NOMO-1 treated with dmso at 0.1 percent for 144 hours (cell line): Measurements from ENCODE around the gene RABL6.

Experiments
- DNase-seq: peaks from one replicate; lab custom pipeline; 2025; ENCODE audit not compliant: unreplicated experiment; lab: John Stamatoyannopoulos, UW

The RABL6 gene

DNA sequence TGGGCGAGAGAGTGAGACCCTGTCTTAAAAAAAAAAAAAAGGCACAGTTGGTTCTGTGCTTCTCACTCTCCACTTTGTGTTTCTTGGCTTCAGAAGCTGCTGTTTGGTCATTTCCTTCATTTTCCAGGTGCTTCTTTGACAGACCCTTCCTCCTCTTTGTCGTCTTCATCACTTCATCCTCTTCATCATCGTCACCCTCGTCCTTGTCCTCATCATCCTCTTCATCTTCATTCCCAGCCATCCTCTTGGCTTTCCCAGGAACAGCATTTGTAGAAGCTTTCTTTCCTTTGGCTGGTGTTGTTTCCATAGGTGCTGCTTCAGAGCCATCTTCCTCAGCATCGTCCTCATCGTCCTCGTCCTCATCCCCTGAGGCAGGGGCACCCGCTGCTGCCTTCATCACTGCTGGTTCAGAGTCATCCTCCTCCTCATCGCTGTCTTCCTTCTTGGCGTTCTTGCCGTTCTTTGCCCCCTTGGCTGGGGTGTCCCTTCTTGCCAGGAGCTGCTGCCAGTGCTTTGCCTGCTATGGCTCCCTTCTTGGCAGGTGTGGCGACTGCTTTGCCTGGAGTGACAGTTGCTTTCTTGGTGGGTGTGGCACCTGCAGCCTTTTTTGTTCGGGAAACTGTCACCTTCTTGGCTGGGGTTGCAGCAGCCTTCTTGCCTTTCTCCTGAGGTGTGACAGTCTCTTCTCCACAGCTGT lies 7.1 kb downstream of the RABL6 start:
- no peak for DNase-seq

- DNase-seq = no peak
These were observed 7.7 kb downstream of the RABL6 start for GRCh38 chr9:136815422-136815782.

DNA sequence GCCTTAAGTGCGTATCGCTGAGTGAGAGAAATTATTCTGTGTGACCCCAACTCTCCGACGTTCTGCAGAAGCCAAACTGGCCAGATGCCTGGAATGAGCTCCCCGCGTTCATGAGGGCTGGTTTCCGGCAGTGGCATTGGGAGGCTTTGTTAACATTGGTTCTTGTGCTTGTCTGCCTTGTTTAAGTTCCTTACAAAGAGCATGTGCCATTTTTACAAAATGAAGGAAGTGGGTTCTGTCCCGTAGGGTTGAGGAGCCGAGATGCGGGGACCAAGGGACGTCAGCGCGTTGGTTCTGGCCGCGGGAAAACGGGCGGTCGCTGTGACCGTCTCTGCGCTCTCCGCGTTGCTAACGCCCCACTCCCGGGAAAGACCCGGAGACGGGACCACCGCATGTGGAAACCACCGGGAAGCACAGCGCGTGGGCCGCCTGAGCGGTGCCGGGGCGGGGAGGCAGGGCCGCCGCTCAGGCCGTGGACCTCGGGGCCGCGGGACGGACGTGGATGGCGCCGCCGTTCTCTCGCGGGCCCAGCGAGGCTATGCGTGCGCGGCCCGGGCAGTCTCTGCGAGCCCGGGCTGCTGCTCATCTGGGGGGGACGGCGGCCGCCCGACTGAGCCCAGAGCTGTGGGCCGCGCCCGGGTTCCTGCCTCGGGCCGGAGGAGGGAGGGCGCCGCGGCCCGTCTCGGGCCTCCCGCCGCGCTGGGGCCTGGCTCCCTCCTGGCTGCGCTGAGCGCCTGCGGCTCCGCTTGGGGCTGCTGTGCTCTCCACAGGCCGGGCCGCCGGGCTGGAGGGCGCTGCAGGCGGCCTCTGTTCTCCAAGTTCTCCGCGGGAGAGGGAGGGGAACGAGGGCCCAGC lies 13.4 kb downstream of the RABL6 start:
- no peak for DNase-seq

DNA sequence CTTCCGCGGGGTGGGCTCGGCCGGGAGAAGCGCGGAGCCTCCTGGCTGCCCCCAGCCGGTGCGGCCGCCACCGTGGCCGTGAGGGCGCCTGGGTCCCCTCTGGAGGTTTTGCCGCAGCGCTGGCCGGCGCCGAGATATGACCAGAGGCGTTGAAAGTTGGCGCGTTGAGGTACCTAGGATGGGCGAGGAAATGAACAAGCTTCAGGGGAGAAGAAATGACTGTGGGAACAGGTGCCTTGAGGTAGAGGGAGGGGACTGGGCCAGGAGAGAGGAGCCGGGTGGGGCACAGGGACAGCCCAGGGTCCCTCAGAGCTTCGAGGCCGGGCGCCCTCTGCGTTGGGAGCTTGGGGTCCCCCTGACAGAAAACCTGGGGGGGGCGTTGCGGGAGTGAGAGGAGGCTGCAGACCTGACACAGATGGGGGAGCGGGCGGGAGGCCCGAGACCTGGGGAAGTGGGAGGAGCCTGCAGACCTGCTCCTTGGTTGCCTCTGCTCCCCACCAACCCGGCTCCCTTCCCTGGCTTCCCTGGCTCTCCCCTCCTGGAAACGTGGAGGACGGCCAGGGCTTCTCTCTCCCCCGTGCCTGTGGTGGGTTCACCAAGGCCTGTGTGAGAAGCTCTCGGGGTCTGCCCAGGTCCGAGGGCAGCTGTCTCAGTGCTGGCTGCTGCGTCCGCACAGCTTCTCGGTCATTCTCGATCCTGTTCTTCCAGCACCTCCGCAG lies 14.2 kb downstream of the RABL6 start:
- DNase-seq = no peak

DNA sequence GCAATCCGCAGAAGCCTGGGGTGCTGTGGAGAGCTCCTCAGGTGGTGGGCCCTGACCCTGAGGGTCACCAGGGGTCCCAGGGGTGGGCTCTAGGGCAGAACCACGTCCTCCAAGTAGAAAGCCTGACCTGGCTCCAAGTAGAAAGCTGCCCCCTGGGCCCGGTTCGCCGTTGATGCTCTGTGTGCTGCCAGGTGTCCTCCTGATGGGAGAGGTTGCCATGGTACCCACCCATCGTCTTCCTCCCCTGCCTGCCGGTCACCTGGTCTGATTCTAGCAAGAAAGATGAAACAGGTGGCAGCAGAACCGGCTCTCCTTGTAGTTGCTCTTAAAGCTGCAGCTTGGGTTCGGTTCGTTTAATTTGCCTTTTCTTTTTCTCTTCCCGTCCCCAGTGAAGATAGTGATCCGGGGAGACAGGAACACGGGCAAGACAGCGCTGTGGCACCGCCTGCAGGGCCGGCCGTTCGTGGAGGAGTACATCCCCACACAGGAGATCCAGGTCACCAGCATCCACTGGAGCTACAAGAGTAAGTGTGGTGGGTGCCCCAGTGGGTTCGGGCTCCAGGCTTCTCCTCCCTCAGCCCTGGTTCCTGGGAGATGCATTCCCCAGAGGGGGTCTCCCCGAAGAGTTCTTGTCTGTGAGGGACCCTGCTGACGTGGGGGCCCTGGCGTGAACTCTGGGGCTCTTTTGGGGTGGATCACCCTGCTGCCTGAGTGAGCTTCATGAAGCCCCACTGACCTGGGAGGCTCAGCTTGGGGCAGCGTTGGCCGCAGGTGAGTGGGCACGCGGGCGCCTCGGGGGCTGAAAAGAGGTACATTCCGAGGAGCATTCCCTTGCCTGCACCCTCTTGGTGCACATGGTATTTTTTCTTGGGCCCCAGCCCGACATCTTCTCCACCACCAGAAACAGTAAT lies 15.6 kb downstream of the RABL6 start:
- no peak for DNase-seq

DNA sequence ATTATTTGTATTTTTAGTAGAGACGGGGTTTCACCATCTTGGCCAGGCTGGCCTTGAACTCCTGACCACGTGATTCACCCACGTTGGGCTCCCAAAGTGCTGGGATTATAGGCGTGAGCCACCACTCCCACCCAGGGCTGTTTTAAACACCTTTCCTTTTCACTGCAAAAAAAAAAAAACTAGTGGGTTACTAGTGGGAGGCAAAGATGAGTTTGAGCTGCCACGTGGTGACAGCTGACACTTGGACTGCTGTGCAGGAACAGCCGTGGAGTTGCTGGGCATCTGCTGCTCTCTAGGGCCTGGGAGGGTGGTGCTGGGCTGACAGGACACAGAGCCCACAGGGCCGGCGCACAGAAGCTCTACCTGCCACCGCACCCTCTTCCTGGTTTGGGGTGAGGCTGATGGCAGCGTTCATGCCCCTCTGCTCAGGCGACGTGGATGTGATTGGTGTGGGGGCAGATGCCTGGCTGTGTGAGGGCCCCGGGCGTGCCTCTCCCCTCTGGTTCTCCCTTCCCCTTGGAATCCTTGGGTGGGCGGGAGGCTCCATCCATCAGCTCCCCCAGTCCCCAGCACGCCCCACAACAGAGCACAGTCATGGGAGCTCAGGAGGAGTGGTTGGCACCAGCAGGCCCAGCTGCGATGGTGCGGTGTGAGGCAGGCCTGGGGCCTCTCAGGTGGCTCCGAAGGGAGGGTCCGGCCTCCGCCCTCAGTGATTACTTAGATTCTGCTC lies 16.9 kb downstream of the RABL6 start:
- DNase-seq = no peak

DNA sequence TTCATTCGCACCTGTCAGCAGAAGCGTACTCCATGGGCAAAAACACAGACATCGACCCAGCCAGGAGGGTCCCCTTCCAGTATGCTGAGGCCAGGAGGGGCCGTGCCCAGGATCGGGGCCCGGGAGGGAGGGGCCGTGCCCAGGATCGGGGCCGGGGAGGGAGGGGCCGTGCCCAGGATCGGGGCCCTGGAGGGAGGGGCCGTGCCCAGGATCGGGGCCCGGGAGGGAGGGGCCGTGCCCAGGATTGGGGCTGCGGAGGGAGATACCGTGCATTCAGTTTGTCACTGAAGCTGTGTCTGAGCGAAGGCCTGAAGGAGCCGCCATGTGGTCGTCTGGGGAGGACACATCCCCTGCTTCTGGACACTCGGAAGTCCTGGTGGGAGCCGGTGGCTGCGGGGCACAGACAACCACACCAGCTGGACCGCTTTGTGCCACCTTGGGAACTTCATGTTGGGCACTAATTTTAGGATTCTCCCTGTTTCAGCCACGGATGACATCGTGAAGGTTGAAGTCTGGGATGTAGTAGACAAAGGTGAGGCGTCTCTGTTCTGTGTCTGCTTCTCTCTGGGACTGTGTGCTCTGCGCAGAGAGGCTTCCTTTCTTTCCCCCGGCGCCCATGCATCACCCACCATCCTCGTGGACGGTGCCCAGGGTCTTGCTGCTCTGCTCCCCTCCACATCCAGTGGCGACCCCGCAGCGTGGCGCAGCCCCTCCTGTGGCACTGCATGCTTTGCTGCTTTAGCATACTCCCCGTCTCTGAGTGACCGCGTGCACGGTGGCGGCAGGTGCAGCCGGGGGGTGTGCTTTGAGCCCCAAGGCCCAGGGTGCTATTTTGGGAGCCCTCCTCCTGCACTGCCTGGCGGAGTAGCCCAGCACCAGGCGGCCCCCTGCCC lies 17.8 kb downstream of the RABL6 start:
- no peak for DNase-seq

DNA sequence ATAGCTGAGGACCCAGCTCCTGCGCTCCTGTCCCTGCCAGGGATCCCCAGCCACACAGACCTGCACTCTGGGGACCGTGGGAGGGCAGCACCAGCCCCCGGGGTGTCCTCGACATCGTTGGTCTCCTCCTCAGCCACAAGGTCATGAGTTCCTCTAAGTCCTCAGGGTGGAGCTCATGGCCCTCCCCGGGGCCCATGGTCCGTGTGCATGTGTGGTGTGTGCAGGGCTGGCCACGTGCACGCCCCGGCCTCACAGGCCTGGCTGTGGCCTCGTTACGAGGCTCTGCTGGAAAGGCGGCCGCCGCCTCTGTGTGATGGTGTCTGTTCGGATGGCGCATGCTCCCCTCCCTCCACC lies 18.4 kb downstream of the RABL6 start:
- DNase-seq = no peak

DNA sequence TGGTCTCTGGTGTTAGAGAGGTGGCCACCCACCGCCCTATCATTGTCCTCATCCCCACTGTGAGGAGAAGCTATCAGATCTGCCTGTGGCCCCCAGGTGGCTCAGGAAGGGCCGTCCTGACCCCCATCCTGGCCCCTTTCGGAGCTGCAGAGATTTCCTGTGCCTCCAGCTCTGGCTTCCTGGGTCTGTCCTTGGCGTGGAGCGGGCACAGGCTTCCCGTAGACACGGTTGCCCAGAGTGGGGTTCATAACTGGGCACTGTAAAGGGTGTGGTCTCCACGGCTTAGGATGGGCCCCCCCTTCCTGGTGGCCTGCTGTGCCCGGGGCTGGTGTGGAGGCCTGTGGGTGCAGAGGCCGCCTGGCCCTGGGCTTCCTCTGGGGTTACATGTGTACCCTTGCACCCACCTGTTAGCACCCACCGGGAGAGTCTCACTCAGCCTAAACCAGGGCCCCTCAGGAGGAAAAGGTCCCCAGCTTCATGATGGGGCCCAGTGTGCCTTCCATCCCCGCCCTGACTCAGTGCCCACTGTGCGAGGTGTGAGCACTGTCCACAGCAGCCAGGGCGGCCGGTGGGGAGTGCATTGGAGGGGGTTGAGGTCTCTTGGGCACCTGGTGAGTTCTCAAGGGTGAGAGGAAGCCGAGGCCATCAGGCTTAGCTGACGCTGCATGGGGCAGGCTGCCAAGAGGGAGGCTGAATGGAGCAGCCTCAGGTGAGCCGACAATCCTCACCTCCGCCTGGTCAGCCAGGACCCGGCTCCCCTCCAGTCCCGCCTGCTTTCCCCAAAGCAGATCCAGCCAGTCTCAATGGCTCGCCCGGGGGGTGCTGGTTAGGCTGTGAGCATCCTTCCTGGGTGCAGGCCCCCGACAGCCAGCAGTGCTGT lies 19.2 kb downstream of the RABL6 start:
- DNase-seq = no peak

DNA sequence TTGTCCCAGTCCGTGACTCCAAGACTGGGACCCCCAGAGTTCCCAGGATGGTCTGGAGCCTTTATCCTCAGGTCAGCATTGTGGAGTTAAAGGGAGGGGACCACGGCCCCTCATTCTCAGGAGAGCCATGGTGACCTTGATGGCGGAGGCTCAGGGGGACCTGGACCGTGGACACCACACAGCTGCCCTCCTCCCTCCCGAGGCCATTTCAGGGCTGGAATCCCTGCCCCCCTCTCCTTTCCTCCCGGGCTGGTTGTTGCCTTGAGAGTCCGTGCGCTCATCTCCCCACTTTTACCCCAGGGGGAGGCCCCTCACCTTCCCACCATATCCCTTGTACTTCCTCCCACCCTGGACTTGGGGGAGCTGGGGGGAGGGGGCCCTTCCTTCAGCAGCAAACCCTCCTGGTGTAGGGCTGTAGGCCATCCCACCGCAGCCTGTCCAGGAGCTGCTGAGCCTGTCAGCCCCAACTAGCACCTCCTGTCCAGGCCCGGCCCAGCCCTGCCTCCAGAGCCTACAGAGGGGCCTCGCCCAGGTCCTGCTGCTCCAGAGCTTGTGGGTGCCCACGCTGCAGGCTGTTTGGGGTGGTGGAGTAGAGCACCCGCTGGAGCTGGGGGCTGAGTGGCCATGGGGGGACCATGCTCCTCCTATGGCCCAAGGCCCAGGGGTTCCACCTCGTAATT lies 20.2 kb downstream of the RABL6 start:
- DNase-seq = no peak

DNA sequence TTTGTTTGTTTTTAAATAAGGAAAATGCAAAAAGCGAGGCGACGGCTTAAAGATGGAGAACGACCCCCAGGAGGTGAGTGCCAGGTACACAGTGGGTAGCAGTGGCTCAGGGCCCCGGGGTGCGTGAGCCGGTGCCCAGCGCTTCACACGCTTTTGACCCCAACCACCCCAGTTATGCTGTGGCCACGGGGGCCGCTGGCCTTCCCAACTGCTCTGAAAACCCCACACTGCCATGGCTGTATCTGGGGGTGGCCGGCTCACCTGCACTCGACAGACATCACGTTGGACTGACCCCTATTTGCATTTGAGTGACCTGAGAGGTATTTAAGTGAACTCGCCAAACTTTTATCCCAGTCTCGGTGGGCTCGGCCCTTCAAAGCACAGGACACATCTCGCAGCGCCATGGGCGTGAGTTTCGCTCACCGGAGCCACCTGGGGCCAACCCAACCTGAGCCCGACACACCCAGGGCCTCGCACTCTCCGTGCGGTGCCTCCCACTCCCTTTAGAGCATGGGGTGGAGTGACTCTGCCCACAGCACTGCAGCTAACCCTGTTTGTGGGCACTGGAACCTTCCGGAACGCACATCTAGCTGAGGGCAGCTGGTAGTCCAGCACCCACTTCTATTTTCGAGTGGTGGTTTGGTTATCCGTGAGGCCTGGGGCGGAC lies 20.9 kb downstream of the RABL6 start:
- DNase-seq = no peak

GRCh38 chr9:136829412-136829811 lies 21.7 kb downstream of the RABL6 start:
- no peak for DNase-seq

DNA sequence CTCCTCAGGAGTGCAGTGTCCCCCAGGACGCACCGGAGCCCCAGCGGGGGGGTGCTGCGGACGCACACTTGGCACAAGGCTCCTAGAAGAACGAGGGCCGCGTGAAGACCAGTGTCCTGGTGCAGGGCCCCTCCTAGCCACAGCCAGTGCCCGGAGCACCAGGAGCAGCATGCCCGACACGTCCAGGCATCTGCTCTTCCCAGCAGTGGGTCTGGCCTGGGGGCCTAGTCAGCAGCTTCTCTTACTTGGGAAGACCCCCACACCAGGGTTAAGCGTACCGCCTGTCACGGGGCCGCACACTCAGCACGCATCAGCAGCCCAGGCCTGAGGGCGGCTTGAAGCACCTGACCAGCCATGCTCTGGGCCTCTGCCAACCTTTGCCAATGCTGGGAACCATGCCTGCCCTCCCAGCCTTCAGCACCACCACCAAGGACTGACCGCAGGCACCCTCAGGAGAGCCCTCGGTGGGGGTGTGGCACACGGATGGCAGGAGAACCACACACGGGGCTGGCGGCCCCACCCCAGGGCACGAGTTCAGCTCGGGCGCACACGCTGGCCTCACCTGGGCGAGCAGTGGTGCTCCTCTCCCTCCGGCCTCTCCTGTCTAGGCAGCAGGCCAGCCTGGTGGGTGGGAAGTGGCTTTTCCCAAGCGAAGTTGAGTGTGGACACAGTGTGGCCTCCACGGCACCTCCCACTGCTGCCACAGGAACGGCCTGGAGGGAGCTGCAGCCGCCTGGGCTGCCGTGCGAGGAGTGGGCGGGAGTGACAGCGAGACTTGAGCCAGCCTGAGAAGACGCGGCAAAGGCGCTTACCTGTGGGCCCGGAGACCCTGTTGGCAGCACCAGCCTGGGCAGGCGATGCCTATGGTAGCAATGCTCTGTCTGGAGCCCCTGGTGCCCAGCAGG lies 22.5 kb downstream of the RABL6 start:
- DNase-seq = no peak

GRCh38 chr9:136831002-136831719 lies 23.4 kb downstream of the RABL6 start:
- no peak for DNase-seq

DNA sequence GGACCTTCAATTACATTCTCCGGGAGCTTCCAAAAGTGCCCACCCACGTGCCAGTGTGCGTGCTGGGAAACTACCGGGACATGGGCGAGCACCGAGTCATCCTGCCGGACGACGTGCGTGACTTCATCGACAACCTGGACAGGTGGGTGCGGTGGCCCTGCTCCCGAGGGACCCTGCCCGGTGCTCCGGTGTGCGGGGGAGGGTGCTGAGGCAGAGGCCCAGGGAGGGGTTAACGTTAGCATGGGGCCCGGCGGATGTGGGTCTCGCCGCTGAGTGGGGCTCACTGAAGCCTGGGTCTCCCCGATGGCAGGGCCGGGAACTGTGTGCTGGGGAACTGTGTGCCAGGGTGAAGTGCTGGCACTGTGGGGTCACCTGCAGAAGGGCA lies 24.0 kb downstream of the RABL6 start:
- DNase-seq = no peak

DNA sequence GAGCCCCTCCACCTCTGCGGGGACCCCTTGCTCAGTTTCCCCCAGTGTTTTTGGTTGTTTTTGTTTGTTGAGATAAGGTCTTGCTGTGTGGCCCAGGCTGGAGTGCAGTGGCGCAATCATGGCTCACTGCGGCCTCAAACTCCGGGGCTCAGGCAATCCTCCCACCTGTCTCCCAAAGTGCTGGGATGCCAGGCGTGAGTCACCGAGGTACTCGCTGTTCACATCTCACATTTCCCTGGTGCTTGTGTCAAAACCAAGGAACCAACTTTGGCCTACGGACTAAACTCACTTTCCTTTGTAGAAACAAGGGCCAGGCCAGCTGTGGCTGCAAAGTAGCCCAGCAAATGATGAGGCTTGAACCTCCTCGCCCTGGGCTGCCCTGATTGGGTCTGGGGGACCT lies 24.8 kb downstream of the RABL6 start:
- no peak for DNase-seq
